ENCODE measurements around the gene BLNK.
A peak's percentile ranks its signal among the peaks of the same experiment; 100 is the strongest.

Gene BLNK

GRCh38 chr10:96261930-96262329, 9.4 kb downstream of the BLNK start:
- DNase-seq (ENCODE audit: low read depth), result no peak

- DNase-seq (ENCODE audit: low read depth), result no peak
These were observed 10.2 kb downstream of the BLNK start for GRCh38 chr10:96261132-96261531.

- no peak for DNase-seq (ENCODE audit: low read depth)
These were observed 11.4 kb downstream of the BLNK start for GRCh38 chr10:96260014-96260413.

GRCh38 chr10:96259150-96259549, 12.2 kb downstream of the BLNK start:
- DNase-seq (ENCODE audit: low read depth), result no peak

- DNase-seq (ENCODE audit: low read depth), result no peak
These were observed 13.4 kb downstream of the BLNK start for GRCh38 chr10:96257944-96258343.

GRCh38 chr10:96255549-96256333, 15.6 kb downstream of the BLNK start:
- no peak for DNase-seq (ENCODE audit: low read depth)

GRCh38 chr10:96254976-96255375, 16.4 kb downstream of the BLNK start:
- DNase-seq (ENCODE audit: low read depth), result no peak

GRCh38 chr10:96252730-96253129, 18.6 kb downstream of the BLNK start:
- DNase-seq (ENCODE audit: low read depth), result no peak

GRCh38 chr10:96250349-96250748, 21.0 kb downstream of the BLNK start:
- no peak for DNase-seq (ENCODE audit: low read depth)

- DNase-seq (ENCODE audit: low read depth), result no peak
These were observed 22.1 kb downstream of the BLNK start for GRCh38 chr10:96249264-96249663.

GRCh38 chr10:96244354-96244753, 27.0 kb downstream of the BLNK start:
- DNase-seq (ENCODE audit: low read depth), result no peak

GRCh38 chr10:96243296-96243695, 28.1 kb downstream of the BLNK start:
- DNase-seq (ENCODE audit: low read depth), result no peak

GRCh38 chr10:96242822-96243221, 28.5 kb downstream of the BLNK start:
- DNase-seq (ENCODE audit: low read depth), result no peak

GRCh38 chr10:96238646-96239623, 32.4 kb downstream of the BLNK start:
- DNase-seq (ENCODE audit: low read depth), result no peak

- DNase-seq (ENCODE audit: low read depth), result no peak
These were observed 34.5 kb downstream of the BLNK start for GRCh38 chr10:96236876-96237275.

GRCh38 chr10:96236090-96236478, 35.3 kb downstream of the BLNK start:
- DNase-seq (ENCODE audit: low read depth), result no peak

- DNase-seq (ENCODE audit: low read depth), result no peak
These were observed 35.9 kb downstream of the BLNK start for GRCh38 chr10:96235326-96236089.

GRCh38 chr10:96233959-96234358, 37.4 kb downstream of the BLNK start:
- no peak for DNase-seq (ENCODE audit: low read depth)

GRCh38 chr10:96230527-96230926, 40.8 kb downstream of the BLNK start:
- no peak for DNase-seq (ENCODE audit: low read depth)

GRCh38 chr10:96229568-96230030, 41.8 kb downstream of the BLNK start:
- DNase-seq (ENCODE audit: low read depth), result peak; percentile 53

GRCh38 chr10:96228408-96228994, 42.9 kb downstream of the BLNK start:
- DNase-seq (ENCODE audit: low read depth), result no peak

GRCh38 chr10:96227206-96227605, 44.2 kb downstream of the BLNK start:
- no peak for DNase-seq (ENCODE audit: low read depth)
